Upper lobe of left lung (tissue), 6 donors: ENCODE measurements around the gene NINJ2. TPM values are rescaled to one million over a fixed set of nuclear protein-coding genes. Genes with fewer than 3 reads are reported as not detected.
A peak's percentile ranks its signal among the peaks of the same experiment; 100 is the strongest.

Source experiments
- ATAC-seq, 2 donors: fragments of 200-7000 bp; cut with Tn5 transposase; one replicate each; pipeline ENCODE4 v1.9.1; 2022; ENCODE audit warnings: mild to moderate bottlenecking in 2 of 2, moderate library complexity in 2 of 2; ENCODE audit not compliant: low FRiP score in 2 of 2
- DNase-seq, 2 donors: peaks; one replicate each; pipeline ENCODE4 v3.0.0-alpha.2; 2019 to 2020
- H3K27ac ChIP-seq, 4 donors: fragments of 200-600 bp; sonication (generic); one replicate each; pipeline ENCODE4 v1.5.1; 2016 to 2019
- H3K27me3 ChIP-seq, 4 donors: fragments of 200-600 bp; sonication (generic); one replicate each; pipeline ENCODE4 v1.5.1; 2017 to 2019
- H3K36me3 ChIP-seq, 4 donors: fragments of 200-600 bp; sonication (generic); one replicate each; pipeline ENCODE4 v1.5.1; 2016 to 2019
- H3K4me1 ChIP-seq, 4 donors: fragments of 200-600 bp; sonication (generic); one replicate each; pipeline ENCODE4 v1.5.1; 2018 to 2019
- H3K4me3 ChIP-seq, 4 donors: fragments of 200-600 bp; sonication (generic); one replicate each; pipeline ENCODE4 v1.5.1; 2017 to 2019; ENCODE audit warnings: mild to moderate bottlenecking in 2 of 4, moderate library complexity in 1 of 4
- H3K9me3 ChIP-seq, 4 donors: fragments of 200-600 bp; sonication (generic); one replicate each; pipeline ENCODE4 v1.5.1; 2018 to 2019
- CTCF ChIP-seq, 6 experiments: fragments of 450-650 bp in 4 of 6; fragments of 200-600 bp in 2 of 6; sonication (generic) in 2 of 6; IDR thresholded peaks; one replicate each; pipeline ENCODE4 v1.5.1; 2016 to 2019; ENCODE audit warnings: antibody characterized with exemption in 6 of 6
- EP300 ChIP-seq, 4 donors: sonication (generic); formaldehyde crosslinking; IDR thresholded peaks; one replicate each; pipeline ENCODE4 v1.5.1; 2017; ENCODE audit warnings: antibody characterized with exemption in 4 of 4, control low read depth in 2 of 4
- POLR2A ChIP-seq, 4 donors: fragments of 450-650 bp; IDR thresholded peaks; one replicate each; pipeline ENCODE4 v1.5.1; 2016 to 2017; ENCODE audit warnings: antibody characterized with exemption in 4 of 4, mild to moderate bottlenecking in 2 of 4
- POLR2AphosphoS5 ChIP-seq, 2 donors: sonication (generic); formaldehyde crosslinking; IDR thresholded peaks; one replicate each; pipeline ENCODE4 v1.5.1; 2017; ENCODE audit warnings: antibody characterized with exemption in 2 of 2
- WGBS, 2 donors: methylation state at CpG; one replicate each; pipeline ENCODE4 v1.1.5; 2017 to 2018; 5-methylcytosine and 5-hydroxymethylcytosine counted together
- total RNA-seq, 6 donors: library from RNA; depleted of rRNA in 4 of 6; stranded (reverse); fragments of >200 nt in 4 of 6; gene quantifications; one replicate each; pipeline versions ENCODE4 v1.1.0 to v1.2.1, GENCODE V29; 2016 to 2021
- donor health status: DM: no; HTN: no; CAD: no; lungs with moderate emphysema.
- donor health status: DM: no; HTN: yes; CAD: no; lungs with severe emphysema.

The NINJ2 gene
- total RNA-seq, 6 donors from 2014 or later = 15.6 to 73.3 (median 36.2) TPM

DNA sequence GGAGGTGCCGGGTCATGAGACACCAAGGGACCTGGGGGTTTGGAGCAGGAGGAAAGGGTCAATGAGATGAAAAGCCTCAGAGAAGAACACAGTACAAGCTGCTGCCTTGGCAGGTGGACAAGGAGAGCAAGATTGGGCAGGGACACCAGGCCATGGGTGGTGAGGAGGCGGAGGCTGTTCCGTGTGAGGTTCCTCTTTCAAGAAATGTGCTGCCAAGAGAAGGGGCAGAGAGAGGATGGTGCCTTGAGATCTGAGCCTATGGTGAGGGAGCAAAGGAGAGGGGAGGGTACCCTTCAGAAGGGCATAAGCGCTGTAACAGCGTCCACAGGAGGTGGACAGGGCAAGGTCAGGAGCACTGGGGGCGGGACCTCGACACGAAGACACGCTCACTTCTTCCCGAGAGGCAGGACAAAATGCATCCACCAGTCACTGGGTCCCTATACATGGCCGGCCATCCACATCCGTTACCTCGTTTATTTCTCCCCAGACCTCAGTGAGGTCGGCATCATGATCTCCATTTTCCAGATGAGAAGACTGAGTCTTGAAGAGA lies 103.3 kb downstream of the NINJ2 start:
- Histone ChIP-seq H3K9me3 (no peaks in the 10 kb centered on the region), H3K4me1 (peaks cover 7 to 21% (median 15%) of the 10 kb centered on the region in 4 donors), H3K36me3 (no peaks in the 10 kb centered on the region), H3K4me3 (no peak overlapping the region), H3K27me3 (no peaks in the 10 kb centered on the region), H3K27ac (no peak overlapping the region)
- WGBS, 2 donors = 78 to 84% methylated on average over 14 of the region's 14 CpGs
- ATAC-seq (peak in 1 of 2 donors; percentile 31), DNase-seq (no peak)
- TF ChIP-seq POLR2AphosphoS5 (IDR thresholded peaks at IDR 0.05) (no peak), POLR2A (IDR thresholded peaks at IDR 0.05) (no peak), EP300 (IDR thresholded peaks at IDR 0.05) (no peak), CTCF (IDR thresholded peaks at IDR 0.05) (no peak)

GRCh38 chr12:559208-559905 lies 103.9 kb downstream of the NINJ2 start:
- no peak overlapping the region for H3K4me3 ChIP-seq
- H3K27me3 ChIP-seq = no peaks in the 10 kb centered on the region
- peaks cover 7 to 21% (median 15%) of the 10 kb centered on the region in 4 donors for H3K4me1 ChIP-seq
- TF ChIP-seq POLR2AphosphoS5 (IDR thresholded peaks at IDR 0.05) (no peak), CTCF (IDR thresholded peaks at IDR 0.05) (no peak), POLR2A (IDR thresholded peaks at IDR 0.05) (no peak), EP300 (IDR thresholded peaks at IDR 0.05) (no peak)
- 88 to 89% methylated on average over 20 to 21 of the region's 21 CpGs for WGBS, 2 donors
- H3K36me3 ChIP-seq = no peaks in the 10 kb centered on the region
- H3K27ac ChIP-seq = no peak overlapping the region
- H3K9me3 ChIP-seq = no peaks in the 10 kb centered on the region
- DNase-seq (no peak), ATAC-seq (no peak)

DNA sequence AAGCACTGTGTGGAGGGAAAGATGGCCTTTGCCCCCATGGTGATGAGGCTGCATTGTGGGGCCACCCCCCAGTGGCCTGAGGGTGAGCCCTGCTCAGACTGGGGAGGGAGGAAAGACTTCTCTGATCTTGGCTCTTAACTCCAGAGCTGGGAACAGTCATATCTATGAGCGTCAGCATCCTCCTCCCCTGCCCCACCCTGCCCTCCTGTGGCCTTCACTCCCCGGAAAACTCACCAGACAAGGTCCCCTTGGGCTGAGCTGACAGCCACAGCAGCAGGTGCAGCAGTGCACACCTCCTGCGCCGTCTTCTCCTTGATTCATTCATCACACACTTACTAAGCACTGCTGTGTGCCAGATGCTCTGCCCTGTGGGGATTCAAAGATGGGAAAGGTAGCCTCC lies 104.7 kb downstream of the NINJ2 start:
- 53 to 73% methylated on average over 4 of the region's 4 CpGs for WGBS, 2 donors

DNA sequence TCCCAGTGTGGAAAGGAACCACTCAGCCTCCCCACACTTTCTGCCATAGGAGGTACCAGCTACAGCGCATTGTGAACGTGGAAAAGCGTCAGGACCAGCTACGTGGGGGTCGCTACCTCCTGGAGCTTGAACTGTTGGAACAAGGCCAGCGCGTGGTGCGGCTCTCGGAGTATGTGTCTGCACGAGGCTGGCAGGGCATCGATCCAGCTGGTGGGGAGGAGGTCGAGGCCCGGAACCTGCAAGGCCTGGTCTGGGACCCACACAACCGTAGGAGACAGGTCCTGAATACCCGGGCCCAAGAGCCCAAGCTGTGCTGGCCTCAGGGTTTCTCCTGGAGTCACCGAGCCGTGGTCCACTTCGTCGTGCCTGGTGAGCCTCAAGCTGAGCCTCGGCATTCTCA lies 106.7 kb downstream of the NINJ2 start:
- DNase-seq = peak in 1 of 2 donors; percentile 61
- WGBS, 2 donors = 88 to 91% methylated on average over 13 to 20 of the region's 20 CpGs

More for the DNA sequence above, 104.7 kb downstream of the NINJ2 start:
- TF ChIP-seq CTCF (IDR thresholded peaks at IDR 0.05) = no peak
- Histone ChIP-seq H3K27ac (no peak overlapping the region), H3K4me3 (no peak overlapping the region), H3K36me3 (no peaks in the 10 kb centered on the region), H3K4me1 (peaks cover 7 to 28% (median 15%) of the 10 kb centered on the region in 4 donors), H3K9me3 (no peaks in the 10 kb centered on the region), H3K27me3 (no peaks in the 10 kb centered on the region)
- ATAC-seq (no peak), DNase-seq (no peak)

More for the DNA sequence above, 106.7 kb downstream of the NINJ2 start:
- H3K4me3 ChIP-seq = no peak overlapping the region
- no peaks in the 10 kb centered on the region for H3K9me3 ChIP-seq
- H3K4me1 ChIP-seq = peaks cover 0 to 16% (median 1%) of the 10 kb centered on the region in 4 donors
- no peaks in the 10 kb centered on the region for H3K36me3 ChIP-seq
- H3K27ac ChIP-seq = no peak overlapping the region
- TF ChIP-seq POLR2A (IDR thresholded peaks at IDR 0.05) (no peak), POLR2AphosphoS5 (IDR thresholded peaks at IDR 0.05) (no peak), EP300 (IDR thresholded peaks at IDR 0.05) (no peak), CTCF (IDR thresholded peaks at IDR 0.05) (no peak)
- ATAC-seq = no peak
- H3K27me3 ChIP-seq = no peaks in the 10 kb centered on the region
